NCI-H187 (cell line): Measurements from ENCODE around the gene SOX21.
"Not testable (repeated sequence)": the region's sequence is repeated elsewhere in the genome, so short reads cannot be mapped to it uniquely, and the experiment has no call there.

Source experiments
- DNase-seq, 2 experiments: peaks; one replicate each; lab custom pipeline; 2025; lab: John Stamatoyannopoulos, UW

The SOX21 gene

GRCh38 chr13:94712287-94712811 is at the start of gene SOX21:
TSS of gene SOX21 (minus strand) at chr13:94712545. CDS start at chr13:94712049, 496 bp downstream.
- DNase-seq, result no peak

GRCh38 chr13:94761407-94761806 is 49.1 kb upstream of the SOX21 start:
- DNase-seq, result no peak

- DNase-seq, result no peak
These were observed 46.9 kb upstream of the SOX21 start for GRCh38 chr13:94759120-94759728.

GRCh38 chr13:94758436-94758960 is 46.2 kb upstream of the SOX21 start:
- DNase-seq, result no peak

- no peak for DNase-seq
These were observed 41.0 kb upstream of the SOX21 start for GRCh38 chr13:94753327-94753726.

GRCh38 chr13:94749162-94749561 is 36.8 kb upstream of the SOX21 start:
- no peak for DNase-seq

- DNase-seq, result no peak
These were observed 26.9 kb upstream of the SOX21 start for GRCh38 chr13:94739235-94739634.

- DNase-seq, result no peak
These were observed 18.7 kb upstream of the SOX21 start for GRCh38 chr13:94731028-94731427.

- not testable (repeated sequence) for DNase-seq
These were observed 17.6 kb upstream of the SOX21 start for GRCh38 chr13:94729941-94730340.

- DNase-seq, result no peak
These were observed 14.1 kb upstream of the SOX21 start for GRCh38 chr13:94726425-94726824.

- no peak for DNase-seq
These were observed 10.4 kb upstream of the SOX21 start for GRCh38 chr13:94722609-94723345.

- DNase-seq, result not testable (repeated sequence)
These were observed 6.4 kb upstream of the SOX21 start for GRCh38 chr13:94718697-94719096.

- no peak for DNase-seq
These were observed 5.6 kb upstream of the SOX21 start for GRCh38 chr13:94717916-94718315.

GRCh38 chr13:94716016-94716415 is 3.7 kb upstream of the SOX21 start:
- no peak for DNase-seq

- DNase-seq, result no peak
These were observed 1.3 kb upstream of the SOX21 start for GRCh38 chr13:94713561-94714182.

- no peak for DNase-seq
These were observed 641 bp upstream of the SOX21 start for GRCh38 chr13:94712812-94713560.

GRCh38 chr13:94711561-94712286 is 621 bp downstream of the SOX21 start:
- DNase-seq, result peak in 1 of 2 experiments; percentile 48

GRCh38 chr13:94710881-94711560 is 1.3 kb downstream of the SOX21 start:
- peak in 1 of 2 experiments; percentile 30 for DNase-seq

GRCh38 chr13:94710065-94710781 is 2.1 kb downstream of the SOX21 start:
- DNase-seq, result no peak
